HepG2 (cell line): ENCODE data around the gene CYP27B1. TPM values are rescaled to one million over a fixed set of nuclear protein-coding genes. Genes with fewer than 3 reads are reported as not detected.
A peak's percentile ranks its signal among the peaks of the same experiment; 100 is the strongest.

Source experiments
- GFI1 ChIP-seq: sonication (generic); formaldehyde crosslinking; IDR thresholded peaks from 2 replicates; pipeline ENCODE4 v1.5.0; 2020; ENCODE audit warnings: missing genetic modification reagents, mild to moderate bottlenecking, borderline replicate concordance
- ISL2 ChIP-seq: sonication (generic); formaldehyde crosslinking; IDR thresholded peaks from 2 replicates; pipeline ENCODE4 v1.5.0; 2020; ENCODE audit warnings: missing genetic modification reagents
- KAT7 ChIP-seq: IDR thresholded peaks from 2 replicates; pipeline ENCODE4 v1.6.1; 2018; ENCODE audit warnings: borderline replicate concordance, missing compliant biosample characterization
- MAFF ChIP-seq: IDR thresholded peaks from 2 replicates; pipeline ENCODE4 v1.6.1; 2011; ENCODE audit warnings: low read depth, low read length, improper control_type of control experiment
- MED13 ChIP-seq: sonication (generic); formaldehyde crosslinking; IDR thresholded peaks from 2 replicates; pipeline ENCODE4 v1.5.0; 2020; ENCODE audit warnings: missing genetic modification reagents
- MXI1 ChIP-seq: IDR thresholded peaks from 3 replicates; pipeline ENCODE4 v1.6.1; 2012; ENCODE audit warnings: low read depth, low read length, inconsistent platforms, borderline replicate concordance
- NR2C2 ChIP-seq: sonication (generic); formaldehyde crosslinking; IDR thresholded peaks from 2 replicates; pipeline ENCODE4 v1.4.0; 2020; ENCODE audit warnings: missing genetic modification reagents, mild to moderate bottlenecking, moderate library complexity, borderline replicate concordance
- POLR2AphosphoS2 ChIP-seq: IDR thresholded peaks from 2 replicates; pipeline ENCODE4 v1.6.1; 2011; ENCODE audit warnings: low read depth, low read length, improper control_type of control experiment
- RARA ChIP-seq: IDR thresholded peaks from 2 replicates; pipeline ENCODE4 v1.6.1; 2016; ENCODE audit warnings: missing genetic modification reagents, missing compliant biosample characterization
- RFXAP ChIP-seq: sonication (generic); formaldehyde crosslinking; IDR thresholded peaks from 2 replicates; pipeline ENCODE4 v1.4.0; 2020; ENCODE audit warnings: missing genetic modification reagents, borderline replicate concordance
- THYN1 ChIP-seq: sonication (generic); formaldehyde crosslinking; IDR thresholded peaks from 2 replicates; pipeline ENCODE4 v1.8.1; 2023; ENCODE audit warnings: low read depth, mild to moderate bottlenecking, moderate library complexity, missing genetic modification reagents, borderline replicate concordance
- ZBTB1 ChIP-seq: sonication (generic); formaldehyde crosslinking; IDR thresholded peaks from 2 replicates; pipeline ENCODE4 v1.4.0; 2020; ENCODE audit warnings: missing genetic modification reagents, borderline replicate concordance
- ZBTB42 ChIP-seq: sonication (generic); formaldehyde crosslinking; IDR thresholded peaks from 2 replicates; pipeline ENCODE4 v1.5.0; 2020; ENCODE audit warnings: mild to moderate bottlenecking, missing genetic modification reagents
- ZKSCAN5 ChIP-seq: sonication (generic); formaldehyde crosslinking; IDR thresholded peaks from 2 replicates; pipeline ENCODE4 v1.5.1; 2020; ENCODE audit warnings: mild to moderate bottlenecking, missing genetic modification reagents
- ZNF121 ChIP-seq: sonication (generic); formaldehyde crosslinking; IDR thresholded peaks from 2 replicates; pipeline ENCODE4 v1.5.0; 2020; ENCODE audit warnings: mild to moderate bottlenecking, missing genetic modification reagents
- ZNF225 ChIP-seq: sonication (generic); formaldehyde crosslinking; IDR thresholded peaks from 2 replicates; pipeline ENCODE4 v1.4.0; 2020; ENCODE audit warnings: mild to moderate bottlenecking, missing genetic modification reagents
- ZNF335 ChIP-seq: sonication (generic); formaldehyde crosslinking; IDR thresholded peaks from 2 replicates; pipeline ENCODE4 v1.4.0; 2020; ENCODE audit warnings: missing genetic modification reagents
- ZSCAN25 ChIP-seq: sonication (generic); formaldehyde crosslinking; IDR thresholded peaks from 2 replicates; pipeline ENCODE4 v1.8.0; 2022; ENCODE audit warnings: mild to moderate bottlenecking, missing genetic modification reagents
- polyA plus RNA-seq, 8 experiments: library from polyadenylated mRNA; depleted of rRNA in 3 of 8; stranded (reverse) in 7 of 8; unstranded in 1 of 8; fragments of >200 nt; fragmentation: Illumina TruSeq in 4 of 8; extraction: Trizol in 4 of 8; gene quantifications; 2 replicates each; pipeline versions ENCODE4 v1.2.1 to v1.2.3, GENCODE V29; 2011 to 2016; ENCODE audit warnings: low read depth in 4 of 8, missing spikeins in 1 of 8, mixed read lengths in 1 of 8; ENCODE audit not compliant: insufficient read depth in 1 of 8
- total RNA-seq, 5 experiments: library from RNA; depleted of rRNA; stranded (reverse); fragments of >200 nt; fragmentation: Illumina TruSeq; extraction: Trizol; gene quantifications; 2 replicates each; pipeline ENCODE4 v1.2.3, GENCODE V29; 2016; ENCODE audit warnings: low read depth in 1 of 5
- TF ChIP-seq, protein P1 (sequence below): sonication (generic); formaldehyde crosslinking; IDR thresholded peaks from 2 replicates; pipeline ENCODE4 v1.4.0; 2020; ENCODE audit warnings: mild to moderate bottlenecking, missing genetic modification reagents
- TF ChIP-seq, protein P2 (sequence below): sonication (generic); formaldehyde crosslinking; IDR thresholded peaks from 2 replicates; pipeline ENCODE4 v1.4.0; 2020; ENCODE audit warnings: missing genetic modification reagents
- TF ChIP-seq, protein P3 (sequence below): sonication (generic); formaldehyde crosslinking; IDR thresholded peaks from 2 replicates; pipeline ENCODE4 v1.8.1; 2023; ENCODE audit warnings: mild to moderate bottlenecking, missing genetic modification reagents, borderline replicate concordance
- TF ChIP-seq, protein P4 (sequence below), 2 experiments: sonication (generic) in 1 of 2; formaldehyde crosslinking in 1 of 2; IDR thresholded peaks; 2 replicates each; pipeline versions ENCODE4 v1.4.0 to v1.6.1; 2018 to 2020; ENCODE audit warnings: missing genetic modification reagents in 2 of 2, borderline replicate concordance in 1 of 2, low read depth in 1 of 2, mild to moderate bottlenecking in 1 of 2, missing biosample characterization in 1 of 2
- TF ChIP-seq, protein P5 (sequence below): sonication (generic); formaldehyde crosslinking; IDR thresholded peaks from 2 replicates; pipeline ENCODE4 v1.4.0; 2020; ENCODE audit warnings: missing genetic modification reagents, low read depth, mild to moderate bottlenecking, borderline replicate concordance

CYP27B1 gene
- total and polyA plus RNA-seq, 2 of the 13 experiments (the other 11 are each of a cell fraction or from before 2014, with no cell fraction given), result 2.3 to 3.0 TPM

DNA sequence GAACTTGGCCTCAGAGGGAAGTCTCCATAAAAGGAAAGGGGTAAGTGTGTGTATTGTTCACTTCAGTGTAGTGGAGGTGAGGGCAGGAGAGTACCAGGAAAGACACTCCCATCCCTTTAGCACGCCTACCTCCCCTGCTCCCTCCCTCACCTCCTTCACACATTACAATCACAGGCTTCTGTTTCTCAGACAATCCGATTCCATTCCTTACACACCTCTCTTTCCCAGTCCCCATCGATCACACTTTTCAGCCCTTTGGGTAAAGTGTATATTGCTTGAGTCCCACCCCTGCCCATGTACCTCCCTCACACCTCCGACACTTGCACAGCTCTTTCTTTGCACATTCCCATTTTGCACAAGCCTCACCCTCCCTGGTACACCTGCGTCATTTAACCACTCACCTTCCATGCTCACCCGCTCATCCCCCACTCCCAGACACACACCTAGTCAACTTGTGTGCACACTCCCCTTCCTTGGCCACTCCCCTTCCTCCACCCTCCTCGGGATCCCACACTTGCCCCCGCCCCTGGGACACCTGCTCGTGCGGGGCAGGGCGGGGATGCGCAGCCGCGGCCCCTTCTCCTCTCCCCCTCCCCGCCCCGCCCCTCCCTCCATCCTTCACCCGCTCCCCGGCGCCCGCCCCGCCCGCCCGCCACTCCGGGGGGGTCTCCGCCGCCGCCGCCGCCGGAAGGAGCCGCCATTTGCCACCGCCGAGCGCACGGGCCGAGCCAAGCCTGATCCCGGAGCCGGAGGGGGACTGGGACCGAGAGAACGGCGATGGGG is 12.3 kb downstream of the CYP27B1 start, which contains the start of gene MARCHF9 (continued):
- TF ChIP-seq, protein P1, sequence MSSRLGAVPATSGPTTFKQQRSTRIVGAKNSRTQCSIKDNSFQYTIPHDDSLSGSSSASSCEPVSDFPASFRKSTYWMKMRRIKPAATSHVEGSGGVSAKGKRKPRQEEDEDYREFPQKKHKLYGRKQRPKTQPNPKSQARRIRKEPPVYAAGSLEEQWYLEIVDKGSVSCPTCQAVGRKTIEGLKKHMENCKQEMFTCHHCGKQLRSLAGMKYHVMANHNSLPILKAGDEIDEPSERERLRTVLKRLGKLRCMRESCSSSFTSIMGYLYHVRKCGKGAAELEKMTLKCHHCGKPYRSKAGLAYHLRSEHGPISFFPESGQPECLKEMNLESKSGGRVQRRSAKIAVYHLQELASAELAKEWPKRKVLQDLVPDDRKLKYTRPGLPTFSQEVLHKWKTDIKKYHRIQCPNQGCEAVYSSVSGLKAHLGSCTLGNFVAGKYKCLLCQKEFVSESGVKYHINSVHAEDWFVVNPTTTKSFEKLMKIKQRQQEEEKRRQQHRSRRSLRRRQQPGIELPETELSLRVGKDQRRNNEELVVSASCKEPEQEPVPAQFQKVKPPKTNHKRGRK (CRISPR knock-in tag), result no peak
- TF ChIP-seq MED13 (CRISPR knock-in tag), result no peak
- no peak for TF ChIP-seq ZNF121 (CRISPR knock-in tag)
- TF ChIP-seq, protein P2, sequence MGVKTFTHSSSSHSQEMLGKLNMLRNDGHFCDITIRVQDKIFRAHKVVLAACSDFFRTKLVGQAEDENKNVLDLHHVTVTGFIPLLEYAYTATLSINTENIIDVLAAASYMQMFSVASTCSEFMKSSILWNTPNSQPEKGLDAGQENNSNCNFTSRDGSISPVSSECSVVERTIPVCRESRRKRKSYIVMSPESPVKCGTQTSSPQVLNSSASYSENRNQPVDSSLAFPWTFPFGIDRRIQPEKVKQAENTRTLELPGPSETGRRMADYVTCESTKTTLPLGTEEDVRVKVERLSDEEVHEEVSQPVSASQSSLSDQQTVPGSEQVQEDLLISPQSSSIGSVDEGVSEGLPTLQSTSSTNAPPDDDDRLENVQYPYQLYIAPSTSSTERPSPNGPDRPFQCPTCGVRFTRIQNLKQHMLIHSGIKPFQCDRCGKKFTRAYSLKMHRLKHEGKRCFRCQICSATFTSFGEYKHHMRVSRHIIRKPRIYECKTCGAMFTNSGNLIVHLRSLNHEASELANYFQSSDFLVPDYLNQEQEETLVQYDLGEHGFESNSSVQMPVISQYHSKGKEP (CRISPR knock-in tag), result no peak
- TF ChIP-seq GFI1 (CRISPR knock-in tag), result no peak
- TF ChIP-seq THYN1 (CRISPR knock-in tag), result no peak
- TF ChIP-seq MXI1, result no peak
- TF ChIP-seq RFXAP (CRISPR knock-in tag), result no peak
- no peak for TF ChIP-seq MAFF
- TF ChIP-seq, protein P3, sequence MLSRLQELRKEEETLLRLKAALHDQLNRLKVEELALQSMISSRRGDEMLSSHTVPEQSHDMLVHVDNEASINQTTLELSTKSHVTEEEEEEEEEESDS (CRISPR knock-in tag), result no peak
- TF ChIP-seq ISL2 (CRISPR knock-in tag), result no peak
- no peak for TF ChIP-seq ZNF225 (CRISPR knock-in tag)
- TF ChIP-seq ZBTB42 (CRISPR knock-in tag), result no peak
- TF ChIP-seq ZNF335 (CRISPR knock-in tag), result no peak
- TF ChIP-seq POLR2AphosphoS2, result no peak
- TF ChIP-seq, protein P4, sequence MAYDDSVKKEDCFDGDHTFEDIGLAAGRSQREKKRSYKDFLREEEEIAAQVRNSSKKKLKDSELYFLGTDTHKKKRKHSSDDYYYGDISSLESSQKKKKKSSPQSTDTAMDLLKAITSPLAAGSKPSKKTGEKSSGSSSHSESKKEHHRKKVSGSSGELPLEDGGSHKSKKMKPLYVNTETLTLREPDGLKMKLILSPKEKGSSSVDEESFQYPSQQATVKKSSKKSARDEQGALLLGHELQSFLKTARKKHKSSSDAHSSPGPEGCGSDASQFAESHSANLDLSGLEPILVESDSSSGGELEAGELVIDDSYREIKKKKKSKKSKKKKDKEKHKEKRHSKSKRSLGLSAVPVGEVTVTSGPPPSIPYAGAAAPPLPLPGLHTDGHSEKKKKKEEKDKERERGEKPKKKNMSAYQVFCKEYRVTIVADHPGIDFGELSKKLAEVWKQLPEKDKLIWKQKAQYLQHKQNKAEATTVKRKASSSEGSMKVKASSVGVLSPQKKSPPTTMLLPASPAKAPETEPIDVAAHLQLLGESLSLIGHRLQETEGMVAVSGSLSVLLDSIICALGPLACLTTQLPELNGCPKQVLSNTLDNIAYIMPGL (CRISPR knock-in tag; IDR thresholded peaks at IDR 0.05; ENCODE audit: borderline replicate concordance in 1 of 2, low read depth in 1 of 2), result 0 out of 4 replicates have a peak, but pooled peaks of 1 of the 2 experiments have one; percentile 48
- TF ChIP-seq ZKSCAN5 (CRISPR knock-in tag), result 0 out of 2 replicates have a peak, but pooled peaks have one; percentile 68
- no peak for TF ChIP-seq KAT7
- TF ChIP-seq, protein P5, sequence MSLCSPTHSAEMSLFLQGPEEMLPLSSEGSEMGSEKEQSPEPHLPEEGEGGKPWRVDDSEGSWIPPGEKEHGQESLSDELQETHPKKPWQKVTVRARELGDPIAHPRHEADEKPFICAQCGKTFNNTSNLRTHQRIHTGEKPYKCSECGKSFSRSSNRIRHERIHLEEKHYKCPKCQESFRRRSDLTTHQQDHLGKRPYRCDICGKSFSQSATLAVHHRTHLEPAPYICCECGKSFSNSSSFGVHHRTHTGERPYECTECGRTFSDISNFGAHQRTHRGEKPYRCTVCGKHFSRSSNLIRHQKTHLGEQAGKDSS, result 0 out of 2 replicates have a peak, but pooled peaks have one; percentile 24
- TF ChIP-seq ZBTB1 (CRISPR knock-in tag), result no peak
- TF ChIP-seq ZSCAN25 (CRISPR knock-in tag), result peak; percentile 93; the same call in 1 of the 2 replicates
- TF ChIP-seq RARA, result no peak
- TF ChIP-seq NR2C2 (CRISPR knock-in tag), result no peak
